ENCODE data around the gene ALG14. TPM values are rescaled to one million over a fixed set of nuclear protein-coding genes. Genes with fewer than 3 reads are reported as not detected.

Gene ALG14
- total and polyA plus RNA-seq, 10 of the 15 experiments (the other 5 are each of a cell fraction or from before 2014, with no cell fraction given), result 2.6 to 19.2 (median 7.5) TPM

DNA sequence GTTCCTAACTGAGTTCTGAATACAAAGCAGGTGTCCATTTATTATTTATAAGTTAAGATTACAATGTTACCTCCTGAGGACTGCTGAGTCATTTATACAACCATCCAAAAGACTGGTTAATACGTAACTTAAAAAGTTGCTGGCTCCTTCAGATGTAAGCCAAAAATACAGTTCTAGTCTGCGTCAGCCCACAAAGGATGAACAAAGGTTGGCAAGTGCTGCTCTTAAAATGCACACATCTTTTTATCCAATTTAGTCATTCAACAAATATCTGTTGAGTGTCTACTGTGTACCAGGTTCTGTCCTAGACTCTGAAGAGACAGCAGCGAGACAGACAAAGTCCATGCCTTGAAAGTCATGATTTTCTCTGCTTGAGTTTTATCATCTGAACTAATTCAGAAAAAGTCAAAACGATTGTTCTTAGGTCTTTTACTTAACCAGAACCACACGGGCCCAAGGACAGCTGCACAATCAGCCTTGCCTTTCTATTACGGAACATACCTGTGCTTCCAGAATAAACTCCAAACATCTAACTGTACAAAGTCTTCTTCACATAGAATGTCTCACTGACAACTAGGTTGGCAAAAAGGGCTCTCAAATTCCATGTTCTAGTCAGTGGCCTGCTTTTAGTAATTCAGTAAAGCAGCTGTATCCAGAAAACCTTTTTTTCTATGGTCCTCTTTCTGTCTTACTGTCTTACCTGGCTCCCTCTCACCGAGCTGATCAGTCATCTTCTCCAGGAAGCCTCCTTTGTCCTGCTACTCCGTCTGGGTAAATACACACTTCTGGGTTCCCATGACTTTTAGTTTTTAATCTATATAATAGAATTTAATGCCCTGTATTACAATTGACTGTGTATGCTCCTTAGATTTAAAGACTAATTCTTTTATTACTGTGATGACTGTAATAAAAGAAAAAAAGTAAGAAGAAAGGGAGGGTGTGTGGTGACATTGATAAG, 130.3 kb downstream of the ALG14 start:
- in situ Hi-C loops (cut with MboI), result no loop called here
- no peak for FAIRE-seq
- TF ChIP-seq, protein P1, sequence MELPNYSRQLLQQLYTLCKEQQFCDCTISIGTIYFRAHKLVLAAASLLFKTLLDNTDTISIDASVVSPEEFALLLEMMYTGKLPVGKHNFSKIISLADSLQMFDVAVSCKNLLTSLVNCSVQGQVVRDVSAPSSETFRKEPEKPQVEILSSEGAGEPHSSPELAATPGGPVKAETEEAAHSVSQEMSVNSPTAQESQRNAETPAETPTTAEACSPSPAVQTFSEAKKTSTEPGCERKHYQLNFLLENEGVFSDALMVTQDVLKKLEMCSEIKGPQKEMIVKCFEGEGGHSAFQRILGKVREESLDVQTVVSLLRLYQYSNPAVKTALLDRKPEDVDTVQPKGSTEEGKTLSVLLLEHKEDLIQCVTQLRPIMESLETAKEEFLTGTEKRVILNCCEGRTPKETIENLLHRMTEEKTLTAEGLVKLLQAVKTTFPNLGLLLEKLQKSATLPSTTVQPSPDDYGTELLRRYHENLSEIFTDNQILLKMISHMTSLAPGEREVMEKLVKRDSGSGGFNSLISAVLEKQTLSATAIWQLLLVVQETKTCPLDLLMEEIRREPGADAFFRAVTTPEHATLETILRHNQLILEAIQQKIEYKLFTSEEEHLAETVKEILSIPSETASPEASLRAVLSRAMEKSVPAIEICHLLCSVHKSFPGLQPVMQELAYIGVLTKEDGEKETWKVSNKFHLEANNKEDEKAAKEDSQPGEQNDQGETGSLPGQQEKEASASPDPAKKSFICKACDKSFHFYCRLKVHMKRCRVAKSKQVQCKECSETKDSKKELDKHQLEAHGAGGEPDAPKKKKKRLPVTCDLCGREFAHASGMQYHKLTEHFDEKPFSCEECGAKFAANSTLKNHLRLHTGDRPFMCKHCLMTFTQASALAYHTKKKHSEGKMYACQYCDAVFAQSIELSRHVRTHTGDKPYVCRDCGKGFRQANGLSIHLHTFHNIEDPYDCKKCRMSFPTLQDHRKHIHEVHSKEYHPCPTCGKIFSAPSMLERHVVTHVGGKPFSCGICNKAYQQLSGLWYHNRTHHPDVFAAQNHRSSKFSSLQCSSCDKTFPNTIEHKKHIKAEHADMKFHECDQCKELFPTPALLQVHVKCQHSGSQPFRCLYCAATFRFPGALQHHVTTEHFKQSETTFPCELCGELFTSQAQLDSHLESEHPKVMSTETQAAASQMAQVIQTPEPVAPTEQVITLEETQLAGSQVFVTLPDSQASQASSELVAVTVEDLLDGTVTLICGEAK (IDR thresholded peaks at IDR 0.05; ENCODE audit: borderline replicate concordance), result no peak
- TF ChIP-seq, protein P2, sequence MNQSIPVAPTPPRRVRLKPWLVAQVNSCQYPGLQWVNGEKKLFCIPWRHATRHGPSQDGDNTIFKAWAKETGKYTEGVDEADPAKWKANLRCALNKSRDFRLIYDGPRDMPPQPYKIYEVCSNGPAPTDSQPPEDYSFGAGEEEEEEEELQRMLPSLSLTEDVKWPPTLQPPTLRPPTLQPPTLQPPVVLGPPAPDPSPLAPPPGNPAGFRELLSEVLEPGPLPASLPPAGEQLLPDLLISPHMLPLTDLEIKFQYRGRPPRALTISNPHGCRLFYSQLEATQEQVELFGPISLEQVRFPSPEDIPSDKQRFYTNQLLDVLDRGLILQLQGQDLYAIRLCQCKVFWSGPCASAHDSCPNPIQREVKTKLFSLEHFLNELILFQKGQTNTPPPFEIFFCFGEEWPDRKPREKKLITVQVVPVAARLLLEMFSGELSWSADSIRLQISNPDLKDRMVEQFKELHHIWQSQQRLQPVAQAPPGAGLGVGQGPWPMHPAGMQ (IDR thresholded peaks at IDR 0.05; ENCODE audit: borderline replicate concordance), result no peak
- TF ChIP-seq MYB (IDR thresholded peaks at IDR 0.05; ENCODE audit: borderline replicate concordance, low read depth, low read length), result no peak
- TF ChIP-seq PML (IDR thresholded peaks at IDR 0.05; ENCODE audit: low read length), result no peak
- no peak for TF ChIP-seq NRF1 (conservative IDR thresholded peaks at IDR 0.05; ENCODE audit: low read depth, low read length)
- TF ChIP-seq BMI1 (IDR thresholded peaks at IDR 0.05; ENCODE audit: borderline replicate concordance), result no peak
- TF ChIP-seq RELA (IDR thresholded peaks at IDR 0.05; ENCODE audit: borderline replicate concordance, partially characterized antibody), result no peak
- no peak for TF ChIP-seq JUND (IDR thresholded peaks at IDR 0.05; ENCODE audit: low read depth, low read length)
- no peak for TF ChIP-seq DPF2 (IDR thresholded peaks at IDR 0.05)
- TF ChIP-seq ZNF24 (IDR thresholded peaks at IDR 0.05), result no peak
- no peak for TF ChIP-seq CEBPB (IDR thresholded peaks at IDR 0.05; ENCODE audit: borderline replicate concordance in 1 of 2, low read depth in 2 of 2, low read length in 2 of 2)
- TF ChIP-seq, protein P3, sequence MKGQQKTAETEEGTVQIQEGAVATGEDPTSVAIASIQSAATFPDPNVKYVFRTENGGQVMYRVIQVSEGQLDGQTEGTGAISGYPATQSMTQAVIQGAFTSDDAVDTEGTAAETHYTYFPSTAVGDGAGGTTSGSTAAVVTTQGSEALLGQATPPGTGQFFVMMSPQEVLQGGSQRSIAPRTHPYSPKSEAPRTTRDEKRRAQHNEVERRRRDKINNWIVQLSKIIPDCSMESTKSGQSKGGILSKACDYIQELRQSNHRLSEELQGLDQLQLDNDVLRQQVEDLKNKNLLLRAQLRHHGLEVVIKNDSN (IDR thresholded peaks at IDR 0.05; ENCODE audit: borderline replicate concordance, extremely low read length, insufficient read depth, low read depth, low read length), result no peak
- TF ChIP-seq, protein P4, sequence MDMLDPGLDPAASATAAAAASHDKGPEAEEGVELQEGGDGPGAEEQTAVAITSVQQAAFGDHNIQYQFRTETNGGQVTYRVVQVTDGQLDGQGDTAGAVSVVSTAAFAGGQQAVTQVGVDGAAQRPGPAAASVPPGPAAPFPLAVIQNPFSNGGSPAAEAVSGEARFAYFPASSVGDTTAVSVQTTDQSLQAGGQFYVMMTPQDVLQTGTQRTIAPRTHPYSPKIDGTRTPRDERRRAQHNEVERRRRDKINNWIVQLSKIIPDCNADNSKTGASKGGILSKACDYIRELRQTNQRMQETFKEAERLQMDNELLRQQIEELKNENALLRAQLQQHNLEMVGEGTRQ (IDR thresholded peaks at IDR 0.05; ENCODE audit: borderline replicate concordance, low read depth, low read length), result no peak
- no peak for TF ChIP-seq MEF2A (IDR thresholded peaks at IDR 0.05; ENCODE audit: insufficient read depth, low read depth, low read length)
- no peak for TF ChIP-seq RAD21 (IDR thresholded peaks at IDR 0.05; ENCODE audit: insufficient read depth, low read depth, low read length)
- TF ChIP-seq RUNX3 (IDR thresholded peaks at IDR 0.05; ENCODE audit: low read length), result no peak

More for the DNA sequence above, 130.3 kb downstream of the ALG14 start:
- 37% methylated on average over 8 of the region's 8 CpGs for WGBS (ENCODE audit: insufficient coverage, insufficient replicate concordance, low lambda C conversion rate, missing lambda C conversion rate)
- Histone ChIP-seq H4K20me1 (ENCODE audit: control insufficient read depth, insufficient read depth) (no peaks in the 10 kb centered on the region), H3K36me3 (ENCODE audit: control insufficient read depth in 2 of 2, insufficient read depth in 2 of 2, low read length in 1 of 2) (no peaks in the 10 kb centered on the region), H3K27ac (ENCODE audit: control insufficient read depth, insufficient read depth) (no peak overlapping the region), H3K9me3 (replicated peaks; ENCODE audit: control insufficient read depth, insufficient read depth, low read length) (no peaks in the 10 kb centered on the region), H3K4me1 (ENCODE audit: control insufficient read depth, insufficient read depth, low read length) (no peaks in the 10 kb centered on the region), H3K27me3 (replicated peaks in 1 of 2; ENCODE audit: control insufficient read depth in 2 of 2, insufficient read depth in 2 of 2, low read length in 1 of 2) (no peaks in the 10 kb centered on the region; a peak in 1 of 4 replicates), H3K4me3 (no peak overlapping the region), H3K9ac (ENCODE audit: control insufficient read depth, insufficient read depth, low read length) (no peak overlapping the region), H3K79me2 (ENCODE audit: control insufficient read depth, insufficient read depth, low read length) (no peaks in the 10 kb centered on the region), H3K4me2 (ENCODE audit: control insufficient read depth, insufficient read depth) (no peak overlapping the region), H2AFZ (ENCODE audit: control insufficient read depth, low read depth, low read length) (no peak overlapping the region)
- POLR2A ChIA-PET, result no interaction called here
- no peak for DNase-seq (ENCODE audit: low read depth, low spot score)
- intact Hi-C loops (cut with micrococcal nuclease; ENCODE audit: unreplicated experiment), result no loop called here
- CTCF ChIA-PET, result interaction anchor here (0.6 kb wide), 1 partner anchor 101 kb away, joined by 3 read pairs; no protein-coding TSS in a partner anchor
- RAD21 ChIA-PET (ENCODE audit: unreplicated experiment), result no interaction called here
- SMC1A ChIA-PET (ENCODE audit: uncharacterized antibody, unreplicated experiment), result no interaction called here
- BruUV-seq (replicated peaks), result no TSS peak
- 0 out of 3 replicates have a peak, but pooled peaks have one; percentile 20 for ATAC-seq
